LoVo (cell line): ENCODE data around the gene SENP8.
"Not testable (repeated sequence)": the region's sequence is repeated elsewhere in the genome, so short reads cannot be mapped to it uniquely, and the experiment has no call there.

Experiments used
- DNase-seq: peaks from one replicate; pipeline ENCODE4 v3.0.0-alpha.2; 2016; ENCODE audit warnings: low spot score

Gene SENP8

GRCh38 chr15:72155635-72156616 is 37.7 kb downstream of the SENP8 start:
- peak; percentile 85 for DNase-seq

GRCh38 chr15:72156928-72157327 is 38.7 kb downstream of the SENP8 start:
- DNase-seq, result no peak

GRCh38 chr15:72160696-72161245 is 42.6 kb downstream of the SENP8 start:
- DNase-seq, result no peak

GRCh38 chr15:72161361-72162132 is 43.3 kb downstream of the SENP8 start:
- no peak for DNase-seq

- DNase-seq, result no peak
Observed at GRCh38 chr15:72162569-72162968, 44.4 kb downstream of the SENP8 start.

GRCh38 chr15:72163719-72164118 is 45.5 kb downstream of the SENP8 start:
- no peak for DNase-seq

GRCh38 chr15:72166716-72167417 is 48.7 kb downstream of the SENP8 start:
- no peak for DNase-seq

GRCh38 chr15:72167445-72167844 is 49.2 kb downstream of the SENP8 start:
- DNase-seq, result no peak

GRCh38 chr15:72168131-72168807 is 50.1 kb downstream of the SENP8 start:
- no peak for DNase-seq

- no peak for DNase-seq
Observed at GRCh38 chr15:72168808-72169190, 50.6 kb downstream of the SENP8 start.

GRCh38 chr15:72169236-72169920 is 51.2 kb downstream of the SENP8 start:
- no peak for DNase-seq

- DNase-seq, result no peak
Observed at GRCh38 chr15:72169921-72170611, 51.9 kb downstream of the SENP8 start.

GRCh38 chr15:72170691-72171090 is 52.5 kb downstream of the SENP8 start:
- DNase-seq, result no peak

- not testable (repeated sequence) for DNase-seq
Observed at GRCh38 chr15:72171978-72172377, 53.8 kb downstream of the SENP8 start.

GRCh38 chr15:72172796-72173195 is 54.6 kb downstream of the SENP8 start:
- no peak for DNase-seq

- DNase-seq, result no peak
Observed at GRCh38 chr15:72173401-72173800, 55.2 kb downstream of the SENP8 start.

GRCh38 chr15:72173864-72174550 is 55.8 kb downstream of the SENP8 start:
- no peak for DNase-seq

- DNase-seq, result no peak
Observed at GRCh38 chr15:72174551-72175165, 56.5 kb downstream of the SENP8 start.
